ENCODE measurements around the gene FBRS. TPM values are rescaled to one million over a fixed set of nuclear protein-coding genes. Genes with fewer than 3 reads are reported as not detected.

FBRS gene
- total and polyA plus RNA-seq, 8 donors: 52.1 to 80.8 (median 62.7) TPM

- intact Hi-C loops (cut with DNase I): no loop called here
- no peak for ATAC-seq
- Histone ChIP-seq H3K4me3 (no peak overlapping the region), H3K9me3 (no peaks in the 10 kb centered on the region), H3K4me1 (peaks cover 0 to 27% of the 10 kb centered on the region in 2 donors), H3K27me3 (no peaks in the 10 kb centered on the region), H3K36me3 (peaks cover 11 to 100% of the 10 kb centered on the region in 2 donors), H3K27ac (no peak overlapping the region)
- DNase-seq: no peak
- TF ChIP-seq, protein P1, sequence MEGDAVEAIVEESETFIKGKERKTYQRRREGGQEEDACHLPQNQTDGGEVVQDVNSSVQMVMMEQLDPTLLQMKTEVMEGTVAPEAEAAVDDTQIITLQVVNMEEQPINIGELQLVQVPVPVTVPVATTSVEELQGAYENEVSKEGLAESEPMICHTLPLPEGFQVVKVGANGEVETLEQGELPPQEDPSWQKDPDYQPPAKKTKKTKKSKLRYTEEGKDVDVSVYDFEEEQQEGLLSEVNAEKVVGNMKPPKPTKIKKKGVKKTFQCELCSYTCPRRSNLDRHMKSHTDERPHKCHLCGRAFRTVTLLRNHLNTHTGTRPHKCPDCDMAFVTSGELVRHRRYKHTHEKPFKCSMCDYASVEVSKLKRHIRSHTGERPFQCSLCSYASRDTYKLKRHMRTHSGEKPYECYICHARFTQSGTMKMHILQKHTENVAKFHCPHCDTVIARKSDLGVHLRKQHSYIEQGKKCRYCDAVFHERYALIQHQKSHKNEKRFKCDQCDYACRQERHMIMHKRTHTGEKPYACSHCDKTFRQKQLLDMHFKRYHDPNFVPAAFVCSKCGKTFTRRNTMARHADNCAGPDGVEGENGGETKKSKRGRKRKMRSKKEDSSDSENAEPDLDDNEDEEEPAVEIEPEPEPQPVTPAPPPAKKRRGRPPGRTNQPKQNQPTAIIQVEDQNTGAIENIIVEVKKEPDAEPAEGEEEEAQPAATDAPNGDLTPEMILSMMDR (IDR thresholded peaks at IDR 0.05): no peak
Measured at GRCh38 chr16:30720086-30720485, 61.9 kb downstream of the FBRS start.

Other genes with a start within 250 kb of the FBRS start
- gene DCTPP1, start 228.4 kb upstream of the FBRS start, total RNA-seq: 10 to 100 TPM; 26.2 to 37.4 TPM
- 10 to 100 TPM; 35.5 to 49.3 (median 38.0) TPM for gene DCTPP1, start 228.4 kb upstream of the FBRS start, polyA plus RNA-seq (ENCODE audit: insufficient read length in 6 of 6)
- gene SEPHS2, start 212.6 kb upstream of the FBRS start, total RNA-seq: 10 to 100 TPM; 50.3 to 64.0 TPM
- 10 to 100 TPM; 28.4 to 36.6 (median 31.9) TPM for gene SEPHS2, start 212.6 kb upstream of the FBRS start, polyA plus RNA-seq (ENCODE audit: insufficient read length in 6 of 6)
- gene ITGAL, start 185.7 kb upstream of the FBRS start, total RNA-seq: 10 to 100 TPM; 19.9 to 60.2 TPM
- 1 to 10 TPM; 2.9 to 6.0 (median 5.3) TPM for gene ITGAL, start 185.7 kb upstream of the FBRS start, polyA plus RNA-seq (ENCODE audit: insufficient read length in 6 of 6)
- 10 to 100 TPM; 26.1 to 26.4 TPM for gene ZNF768, start 131.9 kb upstream of the FBRS start, total RNA-seq
- gene ZNF768, start 131.9 kb upstream of the FBRS start, polyA plus RNA-seq (ENCODE audit: insufficient read length in 6 of 6): 10 to 100 TPM; 31.6 to 42.2 (median 35.0) TPM
- 10 to 100 TPM in 1 of 2 donors, 1 to 10 TPM in 1; 6.6 to 11.8 TPM for gene ZNF747, start 123.6 kb upstream of the FBRS start, total RNA-seq
- 1 to 10 TPM; 8.0 to 9.9 (median 9.0) TPM for gene ZNF747, start 123.6 kb upstream of the FBRS start, polyA plus RNA-seq (ENCODE audit: insufficient read length in 6 of 6)
- gene ZNF764, start 100.1 kb upstream of the FBRS start, total RNA-seq: 1 to 10 TPM; 7.4 to 9.0 TPM
- 10 to 100 TPM; 11.2 to 15.8 (median 12.4) TPM for gene ZNF764, start 100.1 kb upstream of the FBRS start, polyA plus RNA-seq (ENCODE audit: insufficient read length in 6 of 6)
- gene ZNF688, start 86.7 kb upstream of the FBRS start, total RNA-seq: 10 to 100 TPM; 11.8 to 12.3 TPM
- 10 to 100 TPM in 4 of 6 donors, 1 to 10 TPM in 2; 8.9 to 16.4 (median 13.0) TPM for gene ZNF688, start 86.7 kb upstream of the FBRS start, polyA plus RNA-seq (ENCODE audit: insufficient read length in 6 of 6)
- gene ZNF785, start 72.7 kb upstream of the FBRS start, total RNA-seq: 10 to 100 TPM; 12.9 to 15.6 TPM
- gene ZNF785, start 72.7 kb upstream of the FBRS start, polyA plus RNA-seq (ENCODE audit: insufficient read length in 6 of 6): 10 to 100 TPM; 25.0 to 33.0 (median 30.4) TPM
- gene ZNF689, start 48.0 kb upstream of the FBRS start, total RNA-seq: 1 to 10 TPM; 5.4 to 7.1 TPM
- 1 to 10 TPM; 7.3 to 9.9 (median 8.6) TPM for gene ZNF689, start 48.0 kb upstream of the FBRS start, polyA plus RNA-seq (ENCODE audit: insufficient read length in 6 of 6)
- 10 to 100 TPM; 46.1 to 58.8 TPM for gene PRR14, start 7.5 kb upstream of the FBRS start, total RNA-seq
- gene PRR14, start 7.5 kb upstream of the FBRS start, polyA plus RNA-seq (ENCODE audit: insufficient read length in 6 of 6): 10 to 100 TPM; 39.2 to 50.3 (median 44.1) TPM
- gene SRCAP, start 40.7 kb downstream of the FBRS start, total RNA-seq: 10 to 100 TPM; 57.1 to 67.4 TPM
- gene SRCAP, start 40.7 kb downstream of the FBRS start, polyA plus RNA-seq (ENCODE audit: insufficient read length in 6 of 6): 10 to 100 TPM; 30.7 to 48.5 (median 39.0) TPM
- gene PHKG2, start 90.0 kb downstream of the FBRS start, total RNA-seq: 10 to 100 TPM; 28.8 to 31.2 TPM
- 10 to 100 TPM; 24.5 to 35.8 (median 29.3) TPM for gene PHKG2, start 90.0 kb downstream of the FBRS start, polyA plus RNA-seq (ENCODE audit: insufficient read length in 6 of 6)
- gene CFAP119, start 103.6 kb downstream of the FBRS start, total RNA-seq: 10 to 100 TPM in 1 of 2 donors, 1 to 10 TPM in 1; 6.6 to 10.9 TPM
- gene CFAP119, start 103.6 kb downstream of the FBRS start, polyA plus RNA-seq (ENCODE audit: insufficient read length in 6 of 6): 1 to 10 TPM; 5.1 to 7.6 (median 6.8) TPM
- gene RNF40, start 103.9 kb downstream of the FBRS start, total RNA-seq: 10 to 100 TPM; 93.4 to 98.7 TPM
- 100 to 1,000 TPM in 3 of 6 donors, 10 to 100 TPM in 3; 87.8 to 116 (median 100) TPM for gene RNF40, start 103.9 kb downstream of the FBRS start, polyA plus RNA-seq (ENCODE audit: insufficient read length in 6 of 6)
- 10 to 100 TPM; 12.3 to 13.1 TPM for gene ZNF629, start 128.8 kb downstream of the FBRS start, total RNA-seq
- 10 to 100 TPM; 17.8 to 22.8 (median 20.9) TPM for gene ZNF629, start 128.8 kb downstream of the FBRS start, polyA plus RNA-seq (ENCODE audit: insufficient read length in 6 of 6)
- gene BCL7C, start 235.6 kb downstream of the FBRS start, total RNA-seq: 10 to 100 TPM; 25.8 to 29.3 TPM
- gene BCL7C, start 235.6 kb downstream of the FBRS start, polyA plus RNA-seq (ENCODE audit: insufficient read length in 6 of 6): 10 to 100 TPM; 36.0 to 50.5 (median 46.5) TPM
- gene CTF1, start 238.2 kb downstream of the FBRS start, total RNA-seq: 1 to 10 TPM; 4.5 to 7.9 TPM
- gene CTF1, start 238.2 kb downstream of the FBRS start, polyA plus RNA-seq (ENCODE audit: insufficient read length in 6 of 6): 10 to 100 TPM in 2 of 6 donors, 1 to 10 TPM in 4; 8.8 to 10.5 (median 9.3) TPM

All from left lung (tissue), 10 donors.